Adrenal gland (tissue), 12 donors: Measurements from ENCODE around the gene SNX32. TPM values are rescaled to one million over a fixed set of nuclear protein-coding genes. Genes with fewer than 3 reads are reported as not detected.
"Not testable (repeated sequence)": the region's sequence is repeated elsewhere in the genome, so short reads cannot be mapped to it uniquely, and the experiment has no call there.

ENCODE experiments used
- DNase-seq, 7 donors: peaks; one replicate each; pipeline ENCODE4 v3.0.0-alpha.2; 2019 to 2020
- H3K27ac ChIP-seq, 5 donors: fragments of 200-600 bp; sonication (generic) in 4 of 5; 1 replicate in 3 of 5; 2 replicates in 2 of 5; pipeline versions ENCODE4 v1.5.1 to v1.8.0; 2016 to 2020; ENCODE audit warnings: mild to moderate bottlenecking in 1 of 5
- H3K27me3 ChIP-seq: fragments of 200-600 bp; 2 replicates; pipeline ENCODE4 v1.8.0; 2021
- H3K36me3 ChIP-seq, 2 donors: fragments of 200-600 bp; replicated peaks in 1 of 2; 1 replicate in 1 of 2; 2 replicates in 1 of 2; pipeline versions ENCODE4 v1.5.1 to v1.8.0; 2018 to 2022
- H3K4me1 ChIP-seq, 2 donors: fragments of 200-600 bp; replicated peaks in 1 of 2; 1 replicate in 1 of 2; 2 replicates in 1 of 2; pipeline versions ENCODE4 v1.5.1 to v1.8.0; 2018 to 2021
- H3K4me3 ChIP-seq, 4 donors: fragments of 200-600 bp; sonication (generic) in 3 of 4; one replicate each; pipeline ENCODE4 v1.5.1; 2016 to 2018
- H3K9me3 ChIP-seq, 3 donors: fragments of 200-600 bp; sonication (generic) in 1 of 3; replicated peaks in 1 of 3; 1 replicate in 2 of 3; 2 replicates in 1 of 3; pipeline versions ENCODE4 v1.5.1 to v1.8.0; 2016 to 2021
- CTCF ChIP-seq, 6 experiments: fragments of 450-650 bp in 4 of 6; fragments of 200-600 bp in 2 of 6; sonication (generic) in 1 of 6; IDR thresholded peaks; 1 replicate in 5 of 6; 2 replicates in 1 of 6; pipeline versions ENCODE4 v1.5.1 to v1.8.0; 2016 to 2021; ENCODE audit warnings: antibody characterized with exemption in 6 of 6, mild to moderate bottlenecking in 2 of 6, moderate library complexity in 1 of 6
- POLR2A ChIP-seq, 2 donors: fragments of 450-650 bp; IDR thresholded peaks; one replicate each; pipeline ENCODE4 v1.6.1; 2017; ENCODE audit warnings: antibody characterized with exemption in 2 of 2, mild to moderate bottlenecking in 2 of 2, moderate library complexity in 1 of 2
- whole genome bisulfite sequencing, 4 donors: extraction: QIAGEN DNeasy Blood & Tissue Kit in 2 of 4; methylation state at CpG; one replicate each; pipeline versions ENCODE4 v1.1.5 to v1.1.7; 2013 to 2017; 5-methylcytosine and 5-hydroxymethylcytosine counted together
- intact Hi-C, 2 donors: fragments of 100-400 bp; cut with DNase I; formaldehyde crosslinking; loops; one replicate each; pipeline versions ENCODE4 v1.14.1 to v1.15.0; 2022 to 2023
- polyA plus RNA-seq, 3 donors: library from polyadenylated mRNA; stranded (reverse); fragments of 200-250 nt in 2 of 3; fragments of 350-450 nt in 1 of 3; fragmentation: Illumina TruSeq in 1 of 3; extraction: RNeasy Lipid Tissue Mini Kit (QIAGEN cat#74804) in 1 of 3; gene quantifications; one replicate each; pipeline ENCODE4 v1.2.3, GENCODE V29; 2013 to 2014
- total RNA-seq, 9 donors: library from RNA; depleted of rRNA in 4 of 9; stranded (reverse); fragments of >200 nt in 4 of 9; fragments of 120-200 nt in 1 of 9; fragmentation: NEBNext Ultra II Directional in 1 of 9; extraction: Animal tissue kit (Norgen Biotek cat#: 25700) in 1 of 9; gene quantifications; one replicate each; pipeline versions ENCODE4 v1.1.0 to v1.2.4, GENCODE V29; 2013 to 2023
- donor health status: healthy with polysubstance abuse.
- donor health status: Bipolar disorder and iron deficiency.
- donor health status: DM: yes; HTN: yes; CAD: no.
- donor health status: DM: no; HTN: no; CAD: no.
- donor health status: DM: no; HTN: no; CAD: no.
- donor health status: DM: yes; HTN: yes; CAD: no.

SNX32 gene
- total and polyA plus RNA-seq, 12 donors, result 0.11 to 1.2 (median 0.50) TPM; not detected in 3

GRCh38 chr11:65843811-65844210, 10.0 kb downstream of the SNX32 start:
- intact Hi-C loops, result no loop called here

GRCh38 chr11:65844231-65844872, 10.6 kb downstream of the SNX32 start:
- Histone ChIP-seq H3K27me3 (no peaks in the 10 kb centered on the region), H3K4me1 (no peaks in the 10 kb centered on the region), H3K36me3 (no peaks in the 10 kb centered on the region), H3K27ac (no peak overlapping the region), H3K4me3 (no peak overlapping the region), H3K9me3 (no peaks in the 10 kb centered on the region)
- intact Hi-C loops, result no loop called here
- 80 to 86% (median 85%) methylated on average over 10 of the region's 10 CpGs for WGBS, 4 donors
- no peak for DNase-seq
- no peak for TF ChIP-seq POLR2A (IDR thresholded peaks at IDR 0.05)

More at GRCh38 chr11:65843811-65844210, 10.0 kb downstream of the SNX32 start:
- Histone ChIP-seq H3K27ac (no peak overlapping the region), H3K4me3 (no peak overlapping the region), H3K4me1 (no peaks in the 10 kb centered on the region), H3K36me3 (no peaks in the 10 kb centered on the region), H3K9me3 (no peaks in the 10 kb centered on the region), H3K27me3 (no peaks in the 10 kb centered on the region)
- DNase-seq, result no peak
- TF ChIP-seq CTCF (IDR thresholded peaks at IDR 0.05) (no peak), POLR2A (IDR thresholded peaks at IDR 0.05) (no peak)
- 87 to 95% (median 91%) methylated on average over 3 of the region's 3 CpGs for WGBS, 4 donors

- Histone ChIP-seq H3K9me3 (no peaks in the 10 kb centered on the region), H3K27me3 (no peaks in the 10 kb centered on the region), H3K4me3 (no peak overlapping the region), H3K27ac (no peak overlapping the region), H3K36me3 (peaks cover 0 to 12% of the 10 kb centered on the region in 2 donors), H3K4me1 (no peaks in the 10 kb centered on the region)
- 78 to 90% (median 84%) methylated on average over 3 of the region's 3 CpGs for WGBS, 4 donors
- intact Hi-C loops, result no loop called here
- no peak for DNase-seq
- no peak for TF ChIP-seq CTCF (IDR thresholded peaks at IDR 0.05)
- no peak for TF ChIP-seq POLR2A (IDR thresholded peaks at IDR 0.05)
These were observed 14.0 kb downstream of the SNX32 start for GRCh38 chr11:65847746-65848145.

- H3K36me3 ChIP-seq, result peaks cover 0 to 21% of the 10 kb centered on the region in 2 donors
- DNase-seq, H3K27ac ChIP-seq, H3K27me3 ChIP-seq, intact Hi-C loops, H3K4me3 ChIP-seq, H3K9me3 ChIP-seq, H3K4me1 ChIP-seq: not testable (repeated sequence)
- 59 to 67% (median 62%) methylated on average over 6 to 7 of the region's 7 CpGs for WGBS, 4 donors
These were observed 14.9 kb downstream of the SNX32 start for GRCh38 chr11:65848693-65849092.

GRCh38 chr11:65849366-65849765, 15.6 kb downstream of the SNX32 start:
- no peaks in the 10 kb centered on the region for H3K27me3 ChIP-seq
- WGBS, 4 donors, result 73 to 81% (median 75%) methylated on average over 5 to 8 of the region's 8 CpGs
- intact Hi-C loops, result no loop called here
- H3K4me3 ChIP-seq, result no peak overlapping the region
- H3K27ac ChIP-seq, result no peak overlapping the region
- H3K36me3 ChIP-seq, result peaks cover 0 to 28% of the 10 kb centered on the region in 2 donors
- no peaks in the 10 kb centered on the region for H3K4me1 ChIP-seq
- DNase-seq, result no peak
- no peaks in the 10 kb centered on the region for H3K9me3 ChIP-seq
- TF ChIP-seq CTCF (IDR thresholded peaks at IDR 0.05) (no peak), POLR2A (IDR thresholded peaks at IDR 0.05) (no peak)
